Measurements from ENCODE around the gene TSPAN14. TPM values are rescaled to one million over a fixed set of nuclear protein-coding genes. Genes with fewer than 3 reads are reported as not detected.

Gene TSPAN14
- total RNA-seq, 1 experiment from 2014 or later, result 46.8 TPM

DNA sequence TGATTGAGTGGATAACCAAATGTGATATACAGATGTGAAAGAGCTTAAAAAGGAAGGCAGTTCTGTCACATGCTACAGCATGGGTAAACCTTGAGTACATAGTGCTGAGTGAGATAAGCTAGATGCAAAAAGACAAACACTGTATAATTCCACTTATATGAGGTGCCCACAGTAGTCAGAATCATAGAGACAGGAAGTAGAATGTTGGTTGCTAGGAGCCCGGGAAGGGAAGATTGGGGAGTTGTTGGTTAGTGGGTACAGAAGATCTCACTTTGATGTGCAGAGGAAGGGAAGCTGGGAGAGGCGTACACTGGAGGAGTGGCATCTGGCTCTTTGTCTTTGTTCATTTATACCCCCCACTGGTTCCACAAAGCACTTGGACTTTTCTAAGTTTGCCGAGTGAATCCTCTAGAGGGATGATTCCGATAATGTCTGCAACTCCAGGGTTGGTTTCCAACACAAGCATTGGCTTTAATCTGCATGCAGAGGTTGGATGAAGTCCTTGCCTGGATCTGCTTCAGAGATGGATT, 39.5 kb downstream of the TSPAN14 start:
- Histone ChIP-seq H4K20me1 (ENCODE audit: control insufficient read depth, insufficient read depth, insufficient read length) (no peaks in the 10 kb centered on the region), H3K23me2 (ENCODE audit: insufficient read length, low read depth, low read length, poor library complexity, severe bottlenecking) (no peaks in the 10 kb centered on the region), H3K4ac (ENCODE audit: low read depth, low read length) (no peak overlapping the region), H4K5ac (ENCODE audit: insufficient read length, low read depth, low read length) (no peak overlapping the region), H2AFZ (ENCODE audit: low read length) (no peak overlapping the region), H3K18ac (ENCODE audit: insufficient read length, low read depth, low read length) (no peak overlapping the region), H2BK20ac (ENCODE audit: low read depth, low read length, poor library complexity, severe bottlenecking) (no peak overlapping the region), H3K9me3 (ENCODE audit: control insufficient read depth, low read depth, low read length) (no peaks in the 10 kb centered on the region), H3K79me2 (ENCODE audit: insufficient read depth, low read length) (peaks cover 2% of the 10 kb centered on the region; the same call in 1 of the 2 replicates), H3K4me1 (ENCODE audit: insufficient read depth, low read length) (no peaks in the 10 kb centered on the region), H3K56ac (ENCODE audit: insufficient read length, low read depth, low read length) (no peak overlapping the region), H4K8ac (replicated peaks; ENCODE audit: insufficient read length, low read depth, low read length) (no peak overlapping the region), H3T11ph (ENCODE audit: low read length) (no peak overlapping the region), H3K4me2 (ENCODE audit: insufficient read depth, insufficient read length, low read length) (no peak overlapping the region), H3K9ac (ENCODE audit: extremely low read depth, insufficient read length, low read length) (no peak overlapping the region), H2BK15ac (ENCODE audit: low read depth, low read length) (no peak overlapping the region), H2BK12ac (ENCODE audit: insufficient read length, low read depth, low read length) (no peak overlapping the region), H2AK5ac (ENCODE audit: insufficient read length, low read length) (no peak overlapping the region), H4K91ac (ENCODE audit: insufficient read length, low read depth, low read length) (no peak overlapping the region), H2BK120ac (ENCODE audit: low read depth, low read length, poor library complexity, severe bottlenecking) (no peak overlapping the region), H3K27ac (ENCODE audit: insufficient read length, low read depth, low read length) (no peak overlapping the region), H3K79me1 (ENCODE audit: insufficient read depth, low read depth, low read length, poor library complexity, severe bottlenecking) (peaks cover 6% of the 10 kb centered on the region), H3K23ac (ENCODE audit: insufficient read length, low read depth, low read length) (no peak overlapping the region), H3K27me3 (ENCODE audit: insufficient read depth, low read length) (no peaks in the 10 kb centered on the region), H3K14ac (ENCODE audit: insufficient read depth, low read length) (no peak overlapping the region), H2BK5ac (ENCODE audit: insufficient read length, low read length) (no peak overlapping the region)
- H3K4me3 Mint-ChIP-seq, result no peak overlapping the region
- H3K9me3 Mint-ChIP-seq, result no peaks in the 10 kb centered on the region; a peak in 1 of 5 replicates
- peaks cover 15 to 20% of the 10 kb centered on the region in 2 experiments for H3K4me1 Mint-ChIP-seq
- TF ChIP-seq, protein P1, sequence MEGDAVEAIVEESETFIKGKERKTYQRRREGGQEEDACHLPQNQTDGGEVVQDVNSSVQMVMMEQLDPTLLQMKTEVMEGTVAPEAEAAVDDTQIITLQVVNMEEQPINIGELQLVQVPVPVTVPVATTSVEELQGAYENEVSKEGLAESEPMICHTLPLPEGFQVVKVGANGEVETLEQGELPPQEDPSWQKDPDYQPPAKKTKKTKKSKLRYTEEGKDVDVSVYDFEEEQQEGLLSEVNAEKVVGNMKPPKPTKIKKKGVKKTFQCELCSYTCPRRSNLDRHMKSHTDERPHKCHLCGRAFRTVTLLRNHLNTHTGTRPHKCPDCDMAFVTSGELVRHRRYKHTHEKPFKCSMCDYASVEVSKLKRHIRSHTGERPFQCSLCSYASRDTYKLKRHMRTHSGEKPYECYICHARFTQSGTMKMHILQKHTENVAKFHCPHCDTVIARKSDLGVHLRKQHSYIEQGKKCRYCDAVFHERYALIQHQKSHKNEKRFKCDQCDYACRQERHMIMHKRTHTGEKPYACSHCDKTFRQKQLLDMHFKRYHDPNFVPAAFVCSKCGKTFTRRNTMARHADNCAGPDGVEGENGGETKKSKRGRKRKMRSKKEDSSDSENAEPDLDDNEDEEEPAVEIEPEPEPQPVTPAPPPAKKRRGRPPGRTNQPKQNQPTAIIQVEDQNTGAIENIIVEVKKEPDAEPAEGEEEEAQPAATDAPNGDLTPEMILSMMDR (conservative IDR thresholded peaks at IDR 0.05), result no peak
- H3K27me3 Mint-ChIP-seq (ENCODE audit: low read depth), result no peaks in the 10 kb centered on the region
- no CpG with 5 or more reads among the region's 4 CpGs for WGBS (ENCODE audit: extremely low coverage, insufficient read length, low lambda C conversion rate)
- DNase-seq, result no peak
- H3K27ac Mint-ChIP-seq, result no peak overlapping the region
- H3K36me3 Mint-ChIP-seq (ENCODE audit: insufficient read depth in 1 of 3, low read depth in 3 of 3), result peaks cover 16 to 38% (median 19%) of the 10 kb centered on the region in 3 experiments
